EH (cell line): ENCODE results near the gene DNASE1L2.

Experiments
- DNase-seq: peaks from one replicate; pipeline ENCODE4 v3.0.0-alpha.2; 2015; ENCODE audit warnings: low read depth

DNASE1L2 gene

DNA sequence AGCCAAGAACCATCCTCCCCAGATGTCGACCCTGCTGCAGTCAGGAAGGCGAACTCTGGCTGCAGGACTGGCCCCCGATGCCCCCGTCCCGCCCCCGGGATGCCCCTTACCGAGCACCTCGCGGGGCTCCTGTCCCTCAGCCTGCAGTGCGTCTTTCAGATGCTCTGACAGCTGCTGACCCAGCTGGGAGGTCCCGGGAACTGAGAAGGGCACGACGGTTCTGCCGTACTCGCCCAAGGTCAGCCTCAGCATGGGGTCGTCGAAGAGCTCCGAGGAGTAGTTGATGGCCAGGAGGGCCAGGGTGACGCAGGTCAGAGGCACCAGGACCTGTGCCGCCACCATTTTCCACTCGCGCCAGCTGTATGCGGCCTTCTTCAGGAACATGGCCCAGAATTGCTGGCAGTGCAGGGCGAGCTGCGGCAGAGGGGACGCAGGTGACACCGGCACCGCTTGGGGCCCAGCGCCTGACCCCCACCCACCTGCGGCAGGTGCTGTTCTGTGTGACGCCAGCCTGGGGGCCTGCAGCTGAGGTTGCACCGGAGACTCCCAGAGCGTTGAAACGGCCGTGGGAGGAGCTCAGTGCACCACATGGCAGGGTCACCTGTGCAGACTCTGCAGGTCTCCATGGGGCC is 51.8 kb downstream of the DNASE1L2 start:
- DNase-seq = no peak
